Stimulated activated CD4-positive, alpha-beta T cell treated with anti-CD3 and anti-CD28 coated beads, TNF-alpha, amount 100 ng/mL, for 24 hours (primary cell): ENCODE results near the gene C19orf81.

Experiments used
- DNase-seq, 3 experiments: peaks; one replicate each; pipeline ENCODE4 v3.0.0-alpha.2; 2020; ENCODE audit warnings: low read depth in 3 of 3

Gene C19orf81

DNA sequence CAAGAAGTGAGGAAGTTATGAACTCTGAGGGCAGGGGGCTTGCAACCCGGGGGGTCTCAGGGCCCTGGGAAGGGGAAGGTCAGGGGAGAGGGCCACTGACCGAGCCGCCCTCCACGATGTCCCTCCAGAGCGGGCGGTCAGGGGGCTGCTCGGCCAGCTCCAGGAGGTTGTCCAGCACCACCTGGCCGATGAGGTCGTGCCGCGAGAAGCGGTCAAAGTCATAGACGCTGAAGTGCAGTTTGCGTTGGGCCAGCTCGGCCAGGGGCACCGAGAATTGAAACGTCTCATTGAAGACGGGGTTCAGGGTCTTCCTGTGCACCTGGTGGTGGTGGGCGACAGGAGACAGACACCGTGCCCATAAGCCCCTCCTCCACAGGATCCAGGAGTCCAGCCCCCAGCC, 20.1 kb upstream of the C19orf81 start:
- DNase-seq: no peak

DNA sequence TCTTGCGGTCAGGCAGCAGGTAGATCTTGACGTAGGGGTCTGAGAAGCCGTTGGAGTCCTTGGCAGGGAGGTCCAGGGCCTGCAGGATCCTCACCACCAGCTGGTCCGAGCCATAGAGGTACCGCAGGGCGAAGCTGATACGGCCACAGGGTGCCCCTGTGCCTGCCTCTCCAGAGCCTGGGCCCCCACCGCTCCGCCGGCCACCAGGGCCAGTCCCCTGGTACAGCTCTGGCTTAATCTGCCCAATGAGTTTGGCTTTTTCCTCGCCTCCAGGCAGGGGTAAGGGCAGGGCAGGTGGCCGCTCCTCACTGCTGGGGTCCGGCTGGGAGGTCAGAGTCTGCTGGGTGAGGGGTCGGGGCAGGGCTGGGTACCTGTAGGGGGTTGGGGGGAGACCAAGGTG, 19.4 kb upstream of the C19orf81 start:
- no peak for DNase-seq

DNA sequence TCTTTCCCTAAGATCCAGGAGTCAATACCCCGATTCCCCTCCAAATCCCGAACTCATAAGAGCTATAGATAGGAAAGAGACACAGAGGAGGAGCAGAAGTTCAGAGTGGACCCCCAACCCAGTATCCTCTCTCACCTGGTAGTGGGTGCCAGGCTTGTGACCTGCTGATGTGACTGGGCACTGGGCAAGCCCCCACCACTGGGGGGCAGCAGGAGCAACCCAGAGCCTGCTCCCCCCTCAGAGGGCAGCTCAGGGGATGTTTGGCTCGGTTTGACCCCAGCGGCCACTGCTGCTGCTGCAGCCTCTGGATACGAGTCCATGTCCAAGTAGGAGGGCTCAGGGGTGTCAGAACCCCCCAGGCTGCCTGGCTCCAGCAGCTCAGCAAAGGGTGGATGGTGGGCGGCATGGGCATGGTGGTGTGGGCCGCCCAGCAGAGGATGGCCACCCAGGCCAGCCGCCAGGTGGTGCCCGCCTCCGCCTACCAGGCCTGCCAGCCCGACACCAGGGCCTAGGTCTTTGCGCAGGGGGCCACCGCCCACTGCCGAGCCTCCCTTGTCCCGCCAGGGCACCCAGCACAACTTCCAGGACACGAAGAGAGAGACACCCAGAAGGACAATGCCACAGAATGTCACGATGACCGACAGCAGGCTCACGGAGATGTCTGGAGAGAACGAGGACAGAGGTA, 17.0 kb upstream of the C19orf81 start:
- no peak for DNase-seq

DNA sequence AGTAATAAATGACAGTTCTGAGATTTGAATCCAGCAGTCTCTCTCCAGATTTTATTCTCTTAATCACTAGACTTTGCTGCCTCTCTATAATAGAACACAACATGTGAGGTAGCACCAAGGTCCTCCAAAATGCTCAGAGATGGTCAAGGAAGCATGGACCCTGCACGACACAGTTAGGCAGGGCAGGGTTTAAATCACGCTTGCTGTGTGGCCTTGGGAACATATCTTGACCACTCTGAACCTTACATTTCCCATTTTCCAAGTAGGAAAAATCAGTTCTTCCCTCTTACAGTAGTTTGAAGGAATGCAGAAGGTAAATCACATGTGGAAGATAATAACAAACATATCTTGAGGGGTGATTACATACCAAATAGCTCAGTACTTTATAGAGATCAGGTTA, 15.9 kb upstream of the C19orf81 start:
- DNase-seq: no peak

DNA sequence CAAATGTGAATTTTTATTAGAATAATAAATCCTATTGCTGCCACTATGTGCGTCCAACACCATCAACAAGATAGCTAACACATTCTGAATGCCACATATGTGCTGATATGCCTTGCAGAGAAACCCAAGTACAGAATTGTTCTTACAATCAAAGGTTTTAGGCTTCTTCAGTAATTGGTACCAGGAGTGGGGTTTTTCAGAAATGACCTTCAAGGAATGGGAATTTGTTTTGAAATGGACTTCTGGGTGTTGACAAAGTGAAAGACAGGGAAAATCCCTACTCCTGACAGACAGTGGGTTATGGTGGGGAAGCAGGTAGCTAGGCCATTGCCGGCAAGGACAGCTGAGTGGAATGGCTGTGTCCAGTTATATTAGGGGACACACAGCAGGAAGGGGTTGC, 15.3 kb upstream of the C19orf81 start:
- DNase-seq: no peak

DNA sequence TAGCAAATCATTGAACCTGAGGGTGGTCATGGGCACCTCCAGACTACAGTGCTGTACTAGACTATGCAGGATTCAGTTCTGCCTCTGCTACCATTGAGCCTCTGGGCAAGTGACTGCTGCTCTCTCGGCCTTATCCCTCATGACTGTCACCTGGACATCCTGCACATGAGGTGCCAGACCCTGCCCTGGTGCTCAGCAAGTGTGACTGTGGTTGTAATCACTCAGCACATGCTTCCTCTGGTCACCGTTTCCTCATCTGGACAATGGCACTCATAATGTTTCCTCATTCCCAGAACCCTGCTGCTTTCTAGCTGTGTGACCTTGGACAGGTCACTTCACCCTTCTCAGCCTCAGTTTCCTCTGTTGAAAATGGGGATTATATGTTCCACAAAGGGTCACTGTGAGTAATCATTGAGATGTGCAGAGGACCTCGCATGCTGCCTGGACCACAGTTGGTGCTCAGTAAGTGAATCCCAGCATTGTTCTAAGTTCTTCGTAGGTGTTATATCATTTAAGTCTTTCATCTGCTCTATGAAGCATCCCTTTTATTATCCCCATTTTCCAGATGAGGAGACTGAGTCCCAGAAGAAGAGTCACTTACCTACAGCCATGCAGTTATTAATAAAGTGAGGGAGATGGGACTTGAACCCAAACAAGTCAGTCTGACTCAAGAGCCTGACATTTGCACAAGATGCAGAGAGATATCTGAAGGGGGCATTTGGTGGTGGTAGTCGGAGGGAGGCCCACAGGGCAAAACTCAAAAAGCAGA, 12.7 kb upstream of the C19orf81 start:
- DNase-seq: no peak

GRCh38 chr19:50638600-50638999, 10.6 kb upstream of the C19orf81 start:
- DNase-seq: no peak

DNA sequence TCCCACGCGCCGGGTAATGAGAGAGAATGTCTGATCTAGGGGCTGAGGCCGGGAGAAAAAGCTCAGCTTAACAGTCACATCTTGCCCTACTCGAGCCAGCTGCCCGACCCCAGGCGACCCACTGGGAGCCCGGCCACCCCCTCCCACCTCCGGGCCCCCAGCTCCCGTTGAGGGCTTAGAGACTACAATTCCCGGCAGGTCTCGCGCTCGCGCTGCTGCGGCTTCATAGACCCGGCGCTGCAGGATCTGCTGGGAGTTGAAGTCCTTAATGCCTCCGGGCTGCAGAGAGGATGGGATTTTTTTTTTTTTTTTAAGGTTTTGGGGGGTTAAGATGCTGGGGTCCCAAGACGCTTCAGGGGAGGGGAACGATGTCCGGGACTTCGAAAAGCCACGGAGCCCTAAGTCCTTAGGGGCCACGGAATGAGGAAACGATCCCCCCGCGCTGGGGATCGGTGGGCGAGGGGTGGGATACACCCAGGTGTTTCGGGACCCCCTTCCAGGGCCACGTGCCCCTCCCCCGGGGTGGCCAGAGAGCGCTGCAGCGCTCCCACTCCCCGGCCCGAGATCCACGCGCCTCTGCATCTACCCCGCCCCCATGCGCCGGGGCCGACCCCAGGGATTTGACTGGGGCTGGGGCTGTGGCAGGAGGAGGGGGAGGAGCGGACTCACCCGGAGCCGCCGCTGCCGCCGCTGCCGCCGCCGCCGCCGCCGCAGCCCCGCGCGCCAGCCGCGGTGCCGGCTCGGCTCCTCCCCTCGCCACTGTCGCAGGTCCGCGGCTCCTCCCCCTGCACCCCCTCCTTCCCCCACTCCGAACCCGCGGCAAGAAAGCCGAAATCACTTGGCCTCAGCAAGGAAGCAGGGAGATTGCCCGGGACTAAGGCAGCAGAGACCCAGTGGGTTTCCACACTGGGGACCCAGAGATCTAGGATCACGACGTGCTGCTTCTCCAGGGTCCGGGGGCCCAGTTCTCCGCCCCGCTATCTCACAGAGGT, 9.8 kb upstream of the C19orf81 start, which contains the start of gene SYT3:
Gene SYT3 (minus strand): TSS at position 761 of the 992 bp plus-strand sequence. CDS start 2,470 bp downstream, outside the sequence.
- peak in 2 of 3 experiments; percentile 18 to 40 for DNase-seq

GRCh38 chr19:50640368-50640767, 8.9 kb upstream of the C19orf81 start:
- no peak for DNase-seq

DNA sequence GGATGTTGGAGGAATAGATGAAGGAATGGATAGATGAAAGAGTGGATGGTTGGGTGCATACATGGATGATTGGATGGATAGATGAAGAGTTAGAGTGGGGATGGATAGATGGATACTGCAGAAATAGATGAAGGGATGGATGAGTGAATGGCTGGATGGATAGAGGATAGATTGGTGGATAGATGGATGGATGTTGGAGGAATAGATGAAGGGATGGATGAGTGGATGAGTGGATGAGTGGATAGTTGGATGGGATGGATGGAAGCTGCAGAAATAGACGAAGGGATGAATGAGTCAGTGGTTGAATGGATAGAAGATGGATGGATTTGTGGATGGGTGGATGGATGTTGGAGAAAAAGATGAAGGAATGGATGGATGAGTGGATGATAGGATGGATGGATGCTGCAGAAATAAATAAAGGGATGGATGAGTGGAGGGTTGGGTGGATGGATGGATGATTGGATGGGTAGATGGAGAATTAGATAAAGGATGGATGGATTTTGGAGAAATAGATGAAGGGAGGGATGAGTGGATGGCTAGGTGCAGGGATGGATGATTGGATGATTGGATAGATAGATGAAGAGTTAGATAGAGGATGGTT, 4.8 kb upstream of the C19orf81 start:
- DNase-seq: no peak

- DNase-seq: no peak
Measured at GRCh38 chr19:50645107-50645506, 4.1 kb upstream of the C19orf81 start.

GRCh38 chr19:50646074-50646807, 3.0 kb upstream of the C19orf81 start:
- no peak for DNase-seq

- DNase-seq: no peak
Measured at GRCh38 chr19:50647879-50648615, 1.2 kb upstream of the C19orf81 start.

DNA sequence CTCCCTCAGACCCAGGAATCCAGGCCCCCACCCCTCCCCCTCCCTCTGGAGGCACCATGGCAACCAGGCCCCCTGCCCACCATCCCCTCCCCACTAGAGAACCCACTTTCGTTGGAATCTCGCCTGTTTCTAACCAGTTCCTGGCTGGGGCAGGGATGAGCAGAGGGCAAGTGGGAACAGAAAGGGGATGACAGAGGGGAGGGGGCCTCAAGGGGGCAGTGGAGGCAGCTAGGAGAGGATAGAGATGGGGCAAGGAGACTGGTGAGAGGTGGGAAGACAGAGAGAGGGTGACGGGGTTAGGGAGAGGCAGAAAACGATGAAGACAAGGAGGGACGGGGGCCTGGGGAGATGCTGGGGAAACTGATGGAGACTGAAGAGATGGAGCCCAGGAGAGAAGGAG, 586 bp upstream of the C19orf81 start:
- DNase-seq: no peak

DNA sequence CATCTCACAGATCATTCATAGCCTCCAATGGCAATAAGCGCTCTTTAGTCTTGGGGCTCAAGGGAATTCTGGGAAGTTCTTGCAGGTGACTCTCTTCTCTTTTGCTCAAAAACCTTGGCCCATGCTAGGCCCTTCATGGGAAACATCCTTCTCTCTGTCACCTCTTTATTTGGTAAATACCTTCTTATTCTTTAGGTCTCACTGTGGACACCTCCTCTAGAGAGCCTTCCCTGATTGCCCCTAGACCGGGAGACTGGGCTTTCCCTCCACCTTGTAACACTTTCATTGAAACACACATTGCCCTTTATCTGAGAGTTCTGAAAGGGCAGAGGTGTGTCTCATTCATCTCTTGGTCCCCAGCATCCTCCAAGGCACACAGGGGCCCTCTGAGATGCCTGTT, 1.9 kb downstream of the C19orf81 start:
- no peak for DNase-seq

DNA sequence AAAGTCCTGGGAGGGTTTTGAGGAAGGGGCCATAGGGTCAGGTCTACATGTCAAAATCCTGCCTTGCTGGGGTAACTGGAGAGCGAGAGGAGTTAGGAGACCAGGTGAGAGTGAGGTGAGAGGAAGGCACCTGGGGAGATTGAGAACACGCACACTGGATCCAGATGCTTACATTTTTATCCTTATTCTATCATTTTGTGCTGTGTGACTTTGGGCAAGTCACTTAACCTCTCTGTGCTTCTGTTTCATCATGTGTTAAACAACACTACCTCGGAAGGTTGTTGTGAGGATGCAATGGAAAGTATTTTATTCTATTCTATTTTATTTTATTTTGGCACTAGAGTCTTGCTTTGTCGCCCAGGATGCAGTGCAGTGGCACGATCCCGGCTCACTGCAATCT, 3.5 kb downstream of the C19orf81 start:
- DNase-seq: no peak

GRCh38 chr19:50654882-50655281, 5.6 kb downstream of the C19orf81 start:
- no peak for DNase-seq

DNA sequence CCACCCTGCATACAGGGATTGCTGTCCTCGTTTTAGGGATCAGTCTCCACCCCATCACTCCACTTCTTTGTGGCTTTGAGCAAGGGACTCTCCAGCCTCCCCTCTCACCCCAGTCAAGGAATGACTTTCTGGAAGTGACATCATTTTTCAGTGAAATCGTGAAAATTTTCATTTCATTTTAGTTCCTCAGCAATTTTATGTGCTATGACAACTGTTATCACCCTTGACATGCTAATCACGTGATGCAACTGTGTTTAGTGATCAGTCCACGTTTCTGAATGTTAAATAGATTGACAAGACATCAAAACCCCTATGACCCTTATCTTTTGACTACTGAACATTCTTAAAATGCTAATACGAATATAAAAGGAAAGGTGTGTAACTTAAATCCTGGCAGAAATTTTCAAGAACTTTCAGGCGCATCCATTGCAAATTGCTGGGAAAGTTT, 8.0 kb downstream of the C19orf81 start:
- no peak for DNase-seq

DNA sequence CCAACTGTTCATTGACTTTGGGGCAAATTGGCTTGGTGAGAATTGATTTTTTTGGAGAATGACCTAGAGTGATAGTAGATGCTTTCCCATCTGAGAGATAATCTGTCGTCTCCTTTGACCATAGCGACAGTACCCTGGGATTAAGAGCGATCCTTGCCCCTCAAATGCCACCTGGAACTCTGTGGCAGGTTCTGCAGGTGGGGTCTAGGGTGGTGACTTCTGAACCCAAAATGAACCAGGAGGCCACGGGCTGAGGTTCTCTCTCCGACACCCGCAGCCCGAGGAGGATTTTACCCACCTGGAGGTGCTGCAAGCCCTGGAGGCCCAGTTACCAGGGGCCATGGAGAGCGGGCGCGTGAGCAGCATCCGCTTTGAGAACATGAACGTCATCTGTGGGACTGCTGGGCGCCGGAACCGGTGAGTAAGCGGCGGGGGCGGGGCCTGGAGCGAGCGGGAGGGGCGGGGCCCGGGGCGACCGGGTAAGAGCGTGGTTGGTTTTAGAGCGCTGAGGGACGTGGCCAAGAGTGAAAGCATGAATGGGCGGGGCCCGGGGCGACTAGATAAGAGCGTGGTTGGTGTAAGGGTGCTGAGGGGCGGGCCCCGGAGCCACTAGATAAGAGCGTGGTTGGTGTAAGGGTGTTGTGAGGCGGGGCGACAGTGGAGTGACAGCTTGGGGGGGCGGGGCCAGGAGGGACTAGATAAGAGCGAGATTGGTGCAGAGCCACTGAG, 8.6 kb downstream of the C19orf81 start:
- peak; percentile 55 to 90 (median 75) for DNase-seq
